Gastroesophageal sphincter (tissue), 3 donors: ENCODE results near the gene EHMT1.

ENCODE experiments used
- EP300 ChIP-seq: sonication (generic); formaldehyde crosslinking; IDR thresholded peaks from one replicate; pipeline ENCODE4 v1.6.1; 2017; ENCODE audit warnings: antibody characterized with exemption, mild to moderate bottlenecking
- POLR2A ChIP-seq, 2 donors: fragments of 450-650 bp; IDR thresholded peaks; one replicate each; pipeline ENCODE4 v1.6.1; 2017; ENCODE audit warnings: antibody characterized with exemption in 2 of 2, mild to moderate bottlenecking in 2 of 2, moderate library complexity in 1 of 2
- POLR2AphosphoS5 ChIP-seq: sonication (generic); formaldehyde crosslinking; IDR thresholded peaks from one replicate; pipeline ENCODE4 v1.6.1; 2017; ENCODE audit warnings: antibody characterized with exemption
- TF ChIP-seq, protein P1 (sequence below), 4 experiments: fragments of 200-600 bp in 2 of 4; fragments of 450-650 bp in 2 of 4; sonication (generic) in 1 of 4; IDR thresholded peaks; one replicate each; pipeline ENCODE4 v1.5.1; 2017 to 2019; ENCODE audit warnings: antibody characterized with exemption in 4 of 4, mild to moderate bottlenecking in 2 of 4, moderate library complexity in 2 of 4

DNA sequence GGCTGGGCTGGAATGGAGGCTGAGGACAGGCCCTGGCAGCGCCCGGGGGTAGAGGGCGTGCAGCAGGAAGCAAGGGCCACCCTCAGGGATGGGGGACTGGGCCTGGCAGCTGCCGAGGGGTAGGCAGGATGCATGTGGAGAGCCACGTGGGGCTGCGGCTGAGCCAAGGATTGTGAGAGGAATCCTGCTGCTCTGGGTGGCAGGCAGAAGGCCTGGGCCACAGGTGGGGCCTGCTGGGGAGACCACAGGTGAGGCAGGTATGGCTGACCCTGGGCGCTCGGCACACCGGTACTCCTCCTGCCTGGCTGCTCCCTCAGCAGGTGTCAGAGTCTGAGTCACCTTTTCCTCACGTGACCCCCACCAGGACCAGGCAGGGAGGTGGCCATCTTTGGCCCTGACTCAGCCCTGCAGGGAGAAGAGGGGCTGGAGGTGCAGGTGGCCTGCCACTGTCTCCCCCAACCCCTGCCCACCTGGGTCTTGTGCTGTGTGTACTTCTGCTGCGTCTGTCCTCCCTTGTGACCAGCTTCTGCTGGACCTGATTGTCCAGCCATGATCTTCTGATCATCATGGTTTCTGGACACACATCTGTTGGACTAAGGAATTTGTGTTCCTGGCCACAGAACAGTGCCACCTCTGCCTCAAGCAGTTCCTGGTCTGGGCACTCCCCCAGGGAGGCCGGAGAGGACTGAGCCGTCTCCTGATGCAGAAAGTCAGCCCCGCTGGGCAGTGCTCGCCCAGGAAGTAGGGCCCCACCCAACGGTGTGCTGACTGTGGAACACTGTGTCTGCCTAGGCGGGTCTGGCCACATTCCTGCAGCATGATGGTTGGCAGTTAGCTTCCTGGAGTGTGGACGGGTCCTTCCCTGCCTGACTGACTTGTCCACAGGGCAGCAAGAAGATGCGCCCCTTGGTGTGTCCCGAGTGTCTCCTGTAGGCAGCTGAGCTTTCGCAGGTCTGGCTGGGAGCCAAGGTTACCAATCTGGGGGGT, 6.9 kb upstream of the EHMT1 start:
- TF ChIP-seq POLR2A (IDR thresholded peaks at IDR 0.05) = no peak
- TF ChIP-seq, protein P1, sequence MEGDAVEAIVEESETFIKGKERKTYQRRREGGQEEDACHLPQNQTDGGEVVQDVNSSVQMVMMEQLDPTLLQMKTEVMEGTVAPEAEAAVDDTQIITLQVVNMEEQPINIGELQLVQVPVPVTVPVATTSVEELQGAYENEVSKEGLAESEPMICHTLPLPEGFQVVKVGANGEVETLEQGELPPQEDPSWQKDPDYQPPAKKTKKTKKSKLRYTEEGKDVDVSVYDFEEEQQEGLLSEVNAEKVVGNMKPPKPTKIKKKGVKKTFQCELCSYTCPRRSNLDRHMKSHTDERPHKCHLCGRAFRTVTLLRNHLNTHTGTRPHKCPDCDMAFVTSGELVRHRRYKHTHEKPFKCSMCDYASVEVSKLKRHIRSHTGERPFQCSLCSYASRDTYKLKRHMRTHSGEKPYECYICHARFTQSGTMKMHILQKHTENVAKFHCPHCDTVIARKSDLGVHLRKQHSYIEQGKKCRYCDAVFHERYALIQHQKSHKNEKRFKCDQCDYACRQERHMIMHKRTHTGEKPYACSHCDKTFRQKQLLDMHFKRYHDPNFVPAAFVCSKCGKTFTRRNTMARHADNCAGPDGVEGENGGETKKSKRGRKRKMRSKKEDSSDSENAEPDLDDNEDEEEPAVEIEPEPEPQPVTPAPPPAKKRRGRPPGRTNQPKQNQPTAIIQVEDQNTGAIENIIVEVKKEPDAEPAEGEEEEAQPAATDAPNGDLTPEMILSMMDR (IDR thresholded peaks at IDR 0.05) = no peak
- no peak for TF ChIP-seq POLR2AphosphoS5
- no peak for TF ChIP-seq EP300
